NCI-H748 (cell line): Measurements from ENCODE around the gene MANBA.

Experiments
- DNase-seq: peaks from one replicate; lab custom pipeline; 2025; ENCODE audit not compliant: unreplicated experiment; lab: John Stamatoyannopoulos, UW

The MANBA gene

GRCh38 chr4:102760645-102761295 is at the start of gene MANBA:
MANBA (minus strand) TSS chr4:102760968; CDS start chr4:102760894, 74 bp downstream.
- DNase-seq = peak; percentile 81

GRCh38 chr4:102809691-102810090 is 48.9 kb upstream of the MANBA start:
- no peak for DNase-seq

- DNase-seq = no peak
Measured at GRCh38 chr4:102809190-102809589, 48.4 kb upstream of the MANBA start.

- DNase-seq = no peak
Measured at GRCh38 chr4:102808009-102808408, 47.2 kb upstream of the MANBA start.

GRCh38 chr4:102807345-102807744 is 46.6 kb upstream of the MANBA start:
- no peak for DNase-seq

- DNase-seq = no peak
Measured at GRCh38 chr4:102799816-102800215, 39.0 kb upstream of the MANBA start.

- DNase-seq = no peak
Measured at GRCh38 chr4:102794999-102795398, 34.2 kb upstream of the MANBA start.

- DNase-seq = no peak
Measured at GRCh38 chr4:102792361-102792936, 31.7 kb upstream of the MANBA start.

GRCh38 chr4:102791318-102791835 is 30.6 kb upstream of the MANBA start:
- DNase-seq = no peak

- no peak for DNase-seq
Measured at GRCh38 chr4:102789317-102789717, 28.5 kb upstream of the MANBA start.

GRCh38 chr4:102787944-102788343 is 27.2 kb upstream of the MANBA start:
- DNase-seq = no peak

GRCh38 chr4:102787096-102787881 is 26.5 kb upstream of the MANBA start:
- DNase-seq = no peak

GRCh38 chr4:102786279-102786678 is 25.5 kb upstream of the MANBA start:
- no peak for DNase-seq

GRCh38 chr4:102783006-102783405 is 22.2 kb upstream of the MANBA start:
- no peak for DNase-seq

- no peak for DNase-seq
Measured at GRCh38 chr4:102781570-102781969, 20.8 kb upstream of the MANBA start.

- peak; percentile 7 for DNase-seq
Measured at GRCh38 chr4:102780476-102781144, 19.8 kb upstream of the MANBA start.

- DNase-seq = no peak
Measured at GRCh38 chr4:102779204-102779603, 18.4 kb upstream of the MANBA start.

GRCh38 chr4:102778720-102779119 is 18.0 kb upstream of the MANBA start:
- DNase-seq = peak; percentile 27

- no peak for DNase-seq
Measured at GRCh38 chr4:102775805-102776204, 15.0 kb upstream of the MANBA start.

- no peak for DNase-seq
Measured at GRCh38 chr4:102774254-102774653, 13.5 kb upstream of the MANBA start.

- no peak for DNase-seq
Measured at GRCh38 chr4:102772738-102773340, 12.1 kb upstream of the MANBA start.
